Activated effector memory CD4-positive, alpha-beta T cell treated with anti-CD3 and anti-CD28 coated beads, Interleukin-2, amount 50 U/mL, for 16 hours (primary cell): Measurements from ENCODE around the gene ATP10A.

Experiments used
- DNase-seq: peaks from one replicate; pipeline ENCODE4 v3.0.0-alpha.2; 2020

ATP10A gene

GRCh38 chr15:25693321-25694238 is 169.5 kb downstream of the ATP10A start:
- peak; percentile 66 for DNase-seq

DNA sequence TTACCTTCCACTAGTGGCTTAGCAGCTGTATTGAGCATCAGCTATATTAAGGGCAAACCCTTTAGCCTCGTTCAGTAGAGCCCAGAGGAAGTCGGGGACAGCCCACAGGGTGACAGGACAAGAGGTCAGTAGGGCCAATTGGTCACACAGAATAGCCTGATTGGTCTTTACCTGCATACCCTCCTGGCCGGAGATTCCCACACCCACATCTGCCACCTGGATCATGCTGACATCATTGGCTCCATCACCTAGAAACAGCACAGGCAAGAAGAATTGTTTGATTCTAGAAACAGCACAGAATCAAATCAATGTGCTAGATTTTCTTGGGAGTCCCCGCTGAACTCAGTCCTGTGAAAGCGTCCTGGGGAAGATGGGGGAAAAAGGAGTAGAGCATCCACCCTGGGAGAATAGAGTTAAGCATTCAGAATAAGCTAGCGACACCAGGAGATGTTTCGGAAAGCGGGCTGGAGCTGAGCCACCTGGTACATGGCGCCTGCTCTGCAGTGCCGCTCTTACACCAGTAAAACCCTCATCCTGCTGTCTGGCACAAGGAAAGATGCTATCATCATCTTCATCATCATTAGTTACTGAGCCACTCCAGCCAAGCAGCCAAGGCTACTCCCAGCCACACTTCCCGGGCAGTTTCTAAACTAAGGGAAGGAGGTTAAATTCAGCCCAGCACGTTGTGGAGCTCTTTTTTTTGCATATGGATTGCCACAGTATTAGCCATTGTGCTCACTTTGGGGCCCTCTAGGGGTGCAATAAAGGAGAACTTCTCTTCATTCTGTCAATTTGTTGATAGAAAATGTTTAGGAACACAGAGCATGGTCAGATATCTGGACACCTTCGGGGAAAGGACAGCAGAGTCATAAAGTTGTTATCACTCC is 171.3 kb downstream of the ATP10A start:
- DNase-seq: peak; percentile 16

DNA sequence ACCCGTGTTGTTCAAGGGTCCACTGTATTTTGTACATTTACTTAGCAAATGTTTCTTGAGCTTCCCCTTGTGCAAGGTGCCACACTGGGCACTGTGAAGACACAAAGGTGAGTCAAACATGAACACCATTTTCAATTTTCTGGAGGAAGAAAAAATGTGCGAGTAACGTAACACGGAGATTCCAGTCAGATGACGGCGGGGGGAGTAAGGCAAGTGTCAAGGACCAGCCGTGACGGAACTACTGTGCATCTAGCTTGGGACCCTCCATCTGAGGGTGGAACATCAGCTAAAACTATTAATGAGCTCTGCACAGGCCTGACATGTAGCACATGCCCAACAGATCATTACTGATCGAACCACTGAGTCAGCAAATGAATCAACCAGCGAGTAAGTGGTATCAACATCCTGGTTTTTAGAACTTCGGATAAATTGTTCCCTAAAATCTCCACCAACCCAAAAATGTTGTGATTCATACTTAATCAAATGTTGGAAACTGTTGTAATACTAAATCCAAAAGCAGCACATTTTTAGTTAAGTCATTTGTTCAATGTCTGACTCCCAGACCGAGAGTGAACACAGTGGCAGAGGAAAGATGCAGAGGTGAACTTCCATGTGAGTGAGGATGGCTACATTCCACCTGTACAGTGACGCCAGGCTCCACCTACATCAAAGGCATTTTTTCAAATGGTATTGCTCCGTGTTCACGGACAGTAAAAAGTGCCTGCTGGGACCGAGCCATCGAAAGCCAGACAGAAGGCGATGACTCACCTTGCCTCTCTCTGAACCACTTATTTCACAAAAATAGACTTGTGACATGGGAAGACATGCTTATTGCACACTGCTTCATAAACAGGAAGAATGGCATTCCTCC is 172.2 kb downstream of the ATP10A start:
- DNase-seq: no peak

DNA sequence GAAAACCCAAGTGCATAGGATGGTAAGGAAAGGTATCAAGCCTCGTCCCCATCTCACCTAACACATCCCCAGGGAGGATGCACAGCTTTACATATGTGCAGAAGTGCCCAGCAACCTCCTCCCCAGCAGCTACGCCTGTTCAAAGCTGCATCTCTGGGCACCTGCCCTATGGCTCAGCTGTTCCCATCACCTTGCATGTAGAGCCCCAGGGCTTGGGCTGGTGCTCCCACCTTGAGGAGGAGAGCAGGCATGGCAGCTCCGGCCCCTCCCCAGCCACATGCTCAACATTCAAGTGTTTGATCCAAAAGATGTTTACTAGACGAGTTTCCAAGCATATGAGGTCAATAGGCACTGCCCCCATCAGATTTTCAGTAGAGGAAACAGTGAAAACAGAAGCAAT is 173.5 kb downstream of the ATP10A start:
- no peak for DNase-seq

DNA sequence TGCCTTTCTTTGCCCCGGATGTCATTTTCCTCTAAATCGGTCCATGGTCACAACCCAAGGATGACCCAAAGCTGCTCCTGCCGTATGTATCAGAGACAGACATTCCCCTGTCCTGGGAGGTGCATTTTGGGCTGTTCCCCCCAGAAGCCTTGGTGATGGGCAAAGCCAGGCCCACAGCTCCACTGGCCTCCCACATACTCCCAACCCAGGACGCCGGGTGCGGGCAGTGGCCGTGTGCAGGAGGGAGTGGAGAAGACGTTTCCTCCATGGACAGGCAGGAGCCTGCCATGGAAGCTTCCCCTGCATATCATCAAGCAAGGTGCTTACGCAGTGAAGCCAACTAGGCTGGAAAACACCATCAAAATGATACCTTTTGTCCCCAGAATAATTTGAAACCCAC is 175.0 kb downstream of the ATP10A start:
- DNase-seq: no peak

DNA sequence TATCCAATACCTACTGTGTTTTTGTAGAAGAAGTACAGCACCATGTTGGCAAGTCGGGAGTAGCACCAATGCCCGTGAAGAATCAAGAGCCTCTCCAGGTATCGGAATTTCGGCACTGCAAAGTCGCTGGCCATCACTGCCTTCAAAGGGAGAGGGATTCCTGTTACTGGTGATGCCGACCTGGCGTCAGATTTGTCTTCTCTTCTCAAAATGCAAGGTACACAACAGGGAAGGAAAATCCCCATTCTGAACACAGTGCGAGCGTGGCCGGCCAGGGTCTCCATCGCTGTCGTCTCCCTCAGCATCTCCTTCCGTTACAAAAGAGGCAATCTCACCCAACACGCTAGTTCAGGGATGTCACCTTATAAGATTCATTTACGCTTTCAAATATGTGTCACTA is 175.4 kb downstream of the ATP10A start:
- DNase-seq: no peak

GRCh38 chr15:25687276-25687675 is 175.9 kb downstream of the ATP10A start:
- no peak for DNase-seq

DNA sequence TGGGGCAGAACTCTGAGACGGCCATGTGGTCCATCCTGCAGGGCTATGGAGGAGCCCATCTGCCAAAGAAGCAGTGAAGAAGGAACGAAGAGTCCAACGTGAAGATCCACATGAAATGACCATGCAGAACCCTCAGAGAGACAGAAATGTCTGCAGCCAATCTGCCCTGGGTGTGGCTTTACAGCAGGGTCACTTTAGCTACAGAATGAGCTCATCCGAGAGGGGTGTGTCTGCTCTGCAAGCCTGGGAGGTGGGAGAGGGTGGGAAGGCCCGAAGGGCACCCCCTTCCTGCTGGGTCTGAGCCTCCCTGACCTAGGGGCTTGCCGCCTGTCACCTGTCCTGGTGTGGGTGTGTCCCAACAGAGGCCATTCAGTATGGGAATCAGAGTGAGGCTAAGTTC is 176.3 kb downstream of the ATP10A start:
- DNase-seq: no peak

GRCh38 chr15:25684521-25685431 is 178.4 kb downstream of the ATP10A start:
- no peak for DNase-seq

DNA sequence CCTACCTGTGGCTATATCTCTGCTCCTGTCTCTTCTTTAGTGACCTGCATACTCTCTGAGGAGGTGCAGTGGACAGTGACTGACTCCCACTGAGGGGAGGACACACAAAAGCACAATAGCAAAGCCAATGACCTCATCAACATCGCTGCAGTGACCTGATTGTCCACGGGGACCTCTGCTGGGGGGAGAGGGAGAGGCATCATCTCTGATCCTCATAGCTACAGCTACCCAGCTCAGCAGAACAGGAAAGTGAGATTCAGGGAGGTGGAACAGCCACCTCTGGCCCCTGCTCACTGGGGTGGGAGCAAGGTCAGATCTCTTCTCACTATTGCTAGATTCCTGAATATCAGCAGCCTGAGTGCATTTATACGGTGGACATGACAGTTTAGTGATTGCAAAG is 179.2 kb downstream of the ATP10A start:
- no peak for DNase-seq

- no peak for DNase-seq
Measured at GRCh38 chr15:25683415-25683814, 179.7 kb downstream of the ATP10A start.

- no peak for DNase-seq
Measured at GRCh38 chr15:25682340-25682739, 180.8 kb downstream of the ATP10A start.

DNA sequence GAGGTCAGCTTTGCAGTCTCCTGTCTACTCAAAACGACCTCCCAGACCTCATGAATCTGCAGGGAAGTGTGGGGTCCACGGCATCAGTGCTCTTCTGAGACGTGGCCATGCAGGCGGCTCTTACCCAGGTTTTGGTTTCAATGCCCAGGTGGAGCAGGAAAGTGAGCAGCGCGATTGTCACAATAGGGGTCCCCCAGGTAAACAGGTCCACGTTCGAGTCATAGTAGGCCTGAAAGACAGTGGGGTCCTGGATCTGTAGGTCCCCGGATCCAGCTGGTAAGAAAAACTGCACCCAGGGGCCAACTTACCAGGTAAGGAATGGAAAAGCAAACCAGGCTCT is 182.5 kb downstream of the ATP10A start:
- DNase-seq: no peak

GRCh38 chr15:25679964-25680685 is 183.0 kb downstream of the ATP10A start:
- DNase-seq: no peak

DNA sequence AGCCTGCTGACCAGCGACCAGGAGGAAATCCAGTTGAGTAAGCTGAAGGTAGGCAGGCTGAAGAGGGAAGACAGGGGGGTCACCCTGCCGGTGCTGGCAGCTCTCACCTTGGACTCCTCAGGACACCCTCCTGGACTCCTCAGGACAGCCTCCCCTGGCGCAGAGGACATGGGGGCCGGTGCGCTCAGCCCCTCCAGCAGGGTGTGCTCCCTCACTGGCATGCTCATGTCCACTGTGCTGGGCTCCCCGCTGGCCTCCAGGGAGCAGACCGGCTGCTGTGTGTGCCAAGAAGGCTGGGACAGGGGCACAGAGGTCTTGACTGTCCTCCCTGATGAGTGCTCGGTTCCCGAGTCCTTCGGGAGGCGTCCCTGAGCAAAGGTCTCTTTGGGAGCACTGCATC is 183.6 kb downstream of the ATP10A start:
- no peak for DNase-seq

DNA sequence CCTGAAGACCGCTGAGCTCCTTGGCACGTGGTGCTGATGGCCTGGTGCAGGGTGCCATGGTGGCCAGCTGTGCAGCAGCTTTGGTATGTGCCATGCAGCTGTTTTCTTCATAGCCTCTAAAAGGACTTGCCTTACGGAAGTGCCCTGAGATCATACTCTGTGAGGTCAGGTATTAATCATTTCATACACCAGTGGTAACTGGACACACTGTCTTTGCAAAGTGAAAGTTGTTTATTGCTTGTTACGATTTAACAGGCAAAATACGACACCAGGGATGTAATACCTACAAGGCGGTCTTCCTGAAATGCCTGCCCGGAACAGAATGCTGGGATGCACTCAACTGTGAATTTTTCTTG is 184.6 kb downstream of the ATP10A start:
- DNase-seq: no peak

DNA sequence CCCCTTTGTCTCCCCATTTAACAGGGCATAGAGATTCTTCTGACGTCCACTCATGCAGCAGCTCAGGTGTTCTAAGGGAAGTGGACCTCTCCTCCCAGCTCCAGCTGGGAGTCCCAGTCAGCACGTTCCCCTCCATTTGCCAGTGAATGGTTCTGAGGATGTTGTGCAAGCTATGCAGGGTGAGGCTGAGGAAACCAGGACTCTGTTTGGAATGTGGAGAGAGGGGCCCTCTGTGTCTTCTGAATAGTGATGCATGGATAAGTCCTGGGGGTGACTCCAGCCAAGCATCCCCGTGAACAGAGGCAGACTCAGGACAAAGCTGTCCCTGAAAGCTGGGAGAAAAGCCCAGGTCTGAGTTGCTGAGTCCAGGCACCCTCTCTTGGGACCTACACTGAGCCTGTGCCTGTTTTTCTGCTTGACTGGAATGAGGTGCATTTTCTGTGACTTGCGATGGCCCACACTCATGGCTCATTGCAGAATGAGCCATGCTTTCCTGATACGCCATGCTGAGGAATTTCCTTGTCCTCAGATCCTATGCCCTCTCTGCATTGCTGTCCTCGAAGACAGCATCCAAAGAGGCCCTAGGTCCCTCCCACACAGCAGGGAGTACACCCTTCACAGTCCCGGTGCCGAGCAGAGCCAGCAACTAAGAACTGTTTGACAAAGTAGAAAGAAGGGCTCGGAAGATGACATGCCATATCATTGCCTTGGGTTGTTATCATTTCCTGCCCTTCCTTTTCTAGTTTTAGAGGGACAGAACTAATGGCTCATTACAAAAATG is 185.2 kb downstream of the ATP10A start:
- DNase-seq: no peak

- DNase-seq: no peak
Measured at GRCh38 chr15:25676070-25676469, 187.1 kb downstream of the ATP10A start.

- no peak for DNase-seq
Measured at GRCh38 chr15:25675396-25675795, 187.7 kb downstream of the ATP10A start.

DNA sequence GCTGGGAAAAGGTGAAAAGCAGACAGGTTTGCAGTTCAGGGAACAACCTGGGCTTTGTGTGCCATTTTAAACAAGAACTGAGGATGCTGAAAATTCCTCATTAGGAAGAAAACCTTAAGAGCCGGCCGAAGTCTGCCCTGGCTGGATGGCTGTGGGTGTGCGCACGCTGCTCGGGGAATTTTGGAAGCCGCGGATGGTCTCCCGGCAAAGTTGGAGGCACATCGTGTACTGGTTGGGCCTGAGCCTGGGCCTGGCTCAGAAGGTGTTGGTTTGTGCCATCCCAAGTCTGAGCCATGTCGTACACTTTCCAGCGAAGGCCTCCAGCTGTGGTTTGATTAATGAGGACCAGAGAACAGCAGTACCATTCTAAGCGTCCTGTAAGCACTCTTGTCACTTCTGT is 188.2 kb downstream of the ATP10A start:
- no peak for DNase-seq

DNA sequence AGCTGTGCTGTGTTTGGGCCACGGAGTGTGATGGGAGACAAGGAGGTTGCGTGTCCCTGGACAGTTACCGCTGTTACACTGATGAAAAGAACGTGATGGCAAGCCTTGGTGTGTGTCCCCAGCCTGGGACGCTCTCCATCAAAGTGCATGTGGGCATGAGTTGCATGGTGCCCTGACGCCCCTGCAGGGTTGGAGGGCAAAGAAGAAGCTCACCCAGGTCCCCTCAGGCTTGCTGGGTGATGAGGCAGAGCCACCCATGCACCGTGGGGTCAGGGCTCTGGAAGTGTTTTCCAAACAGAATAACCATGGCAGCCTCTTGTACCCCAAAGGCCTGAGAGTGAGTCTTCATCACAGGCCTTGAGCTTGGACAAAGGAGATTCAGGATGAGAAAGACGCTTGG is 189.2 kb downstream of the ATP10A start:
- no peak for DNase-seq
